GM21576 (cell line): Measurements from ENCODE around the gene GNA12.
"Not testable (repeated sequence)": the region's sequence is repeated elsewhere in the genome, so short reads cannot be mapped to it uniquely, and the experiment has no call there.

Source experiments
- ATAC-seq: cut with Tn5 transposase; IDR thresholded peaks from one replicate; pipeline ENCODE4 v1.9.1; 2021; ENCODE audit warnings: mild to moderate bottlenecking, moderate library complexity; ENCODE audit not compliant: unreplicated experiment

GNA12 gene

GRCh38 chr7:2680792-2681490 is 163.2 kb downstream of the GNA12 start:
- ATAC-seq = no peak

- ATAC-seq = no peak
Observed at GRCh38 chr7:2680256-2680655, 163.9 kb downstream of the GNA12 start.

GRCh38 chr7:2679135-2680127 is 164.7 kb downstream of the GNA12 start:
- ATAC-seq = not testable (repeated sequence)

GRCh38 chr7:2678454-2678853 is 165.7 kb downstream of the GNA12 start:
- ATAC-seq = not testable (repeated sequence)
